ENCODE data around the gene PLA2G4D.
"Not testable (repeated sequence)": the region's sequence is repeated elsewhere in the genome, so short reads cannot be mapped to it uniquely, and the experiment has no call there.

PLA2G4D gene

DNA sequence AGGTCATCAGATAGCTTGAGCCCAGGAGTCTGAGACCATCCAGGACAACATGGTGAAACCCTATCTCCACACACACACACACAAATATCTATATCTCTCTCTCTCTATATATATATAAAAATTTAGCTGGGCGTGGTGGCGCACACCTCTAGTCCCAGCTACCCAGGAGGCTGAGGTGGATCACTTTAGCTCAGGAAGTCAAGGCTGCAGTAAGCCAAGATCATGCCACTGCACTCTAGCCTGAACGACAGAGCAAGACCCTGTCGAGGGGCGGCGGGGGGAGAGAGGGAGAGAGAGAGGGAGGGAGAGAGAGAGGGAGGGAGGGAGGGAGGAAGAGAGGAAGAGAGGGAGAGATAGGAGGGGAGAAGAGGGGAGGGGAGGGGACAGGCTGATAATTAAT, 34.1 kb upstream of the PLA2G4D start:
- DNase-seq (ENCODE audit: low read depth) = no peak

DNA sequence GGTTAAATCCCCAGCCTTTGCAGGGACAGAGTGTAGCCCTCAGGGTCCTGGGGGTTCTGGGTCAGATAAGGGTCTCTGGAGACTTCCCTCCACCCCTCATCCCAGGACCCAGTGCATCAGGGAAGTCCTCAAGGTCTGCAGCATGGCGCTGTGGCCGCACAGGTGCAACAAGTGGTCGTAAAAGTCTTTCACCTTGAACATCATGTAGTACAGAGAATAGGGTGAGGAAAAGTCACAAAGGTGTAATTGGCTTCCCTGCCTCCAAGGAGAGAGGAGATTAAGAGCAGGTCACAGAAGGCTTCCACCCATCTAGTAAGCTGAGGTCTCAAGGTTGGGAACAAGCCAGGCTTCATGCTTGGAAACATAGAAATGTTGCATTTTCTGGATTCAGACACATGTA, 29.2 kb upstream of the PLA2G4D start:
- no peak for DNase-seq (ENCODE audit: low read depth)

DNA sequence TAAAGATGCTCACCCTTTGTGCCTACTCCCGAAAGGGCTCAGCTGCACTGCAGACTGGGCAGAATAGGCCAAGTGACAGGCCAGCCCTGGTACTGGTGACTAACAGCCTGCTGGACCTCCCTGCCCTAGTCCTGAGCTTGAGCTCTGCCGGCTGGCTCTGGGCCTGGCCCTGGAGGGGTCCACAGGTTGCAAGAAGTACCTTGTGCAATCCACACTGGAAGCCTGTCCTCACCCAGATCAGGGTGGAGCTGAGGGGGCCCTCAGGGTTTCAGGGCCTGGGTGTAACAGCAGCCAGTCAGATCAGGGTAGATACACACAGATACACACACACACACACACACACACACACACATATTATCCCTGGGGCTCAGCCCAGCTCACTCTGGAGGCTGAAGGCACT, 27.3 kb upstream of the PLA2G4D start:
- no peak for DNase-seq (ENCODE audit: low read depth)

- DNase-seq (ENCODE audit: low read depth) = no peak
Measured at GRCh38 chr15:42121021-42121420, 26.7 kb upstream of the PLA2G4D start.

- DNase-seq (ENCODE audit: low read depth) = no peak
Measured at GRCh38 chr15:42120285-42120684, 25.9 kb upstream of the PLA2G4D start.

DNA sequence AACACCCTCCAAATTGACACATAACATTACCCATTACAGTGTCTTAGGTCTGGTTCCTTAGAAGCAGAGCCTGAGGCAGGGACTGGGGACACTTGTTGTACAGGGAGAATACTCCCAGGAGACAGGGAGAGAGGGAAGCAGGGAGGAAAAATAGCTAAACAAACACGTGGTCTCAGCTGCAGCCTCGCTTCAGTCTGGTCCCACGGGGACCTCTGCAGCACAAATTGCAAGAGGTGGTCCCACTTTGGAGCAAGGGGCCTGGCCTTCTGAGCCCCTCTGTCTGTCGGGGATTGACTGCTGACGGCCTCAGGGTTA, 25.0 kb upstream of the PLA2G4D start:
- DNase-seq (ENCODE audit: low read depth) = no peak

DNA sequence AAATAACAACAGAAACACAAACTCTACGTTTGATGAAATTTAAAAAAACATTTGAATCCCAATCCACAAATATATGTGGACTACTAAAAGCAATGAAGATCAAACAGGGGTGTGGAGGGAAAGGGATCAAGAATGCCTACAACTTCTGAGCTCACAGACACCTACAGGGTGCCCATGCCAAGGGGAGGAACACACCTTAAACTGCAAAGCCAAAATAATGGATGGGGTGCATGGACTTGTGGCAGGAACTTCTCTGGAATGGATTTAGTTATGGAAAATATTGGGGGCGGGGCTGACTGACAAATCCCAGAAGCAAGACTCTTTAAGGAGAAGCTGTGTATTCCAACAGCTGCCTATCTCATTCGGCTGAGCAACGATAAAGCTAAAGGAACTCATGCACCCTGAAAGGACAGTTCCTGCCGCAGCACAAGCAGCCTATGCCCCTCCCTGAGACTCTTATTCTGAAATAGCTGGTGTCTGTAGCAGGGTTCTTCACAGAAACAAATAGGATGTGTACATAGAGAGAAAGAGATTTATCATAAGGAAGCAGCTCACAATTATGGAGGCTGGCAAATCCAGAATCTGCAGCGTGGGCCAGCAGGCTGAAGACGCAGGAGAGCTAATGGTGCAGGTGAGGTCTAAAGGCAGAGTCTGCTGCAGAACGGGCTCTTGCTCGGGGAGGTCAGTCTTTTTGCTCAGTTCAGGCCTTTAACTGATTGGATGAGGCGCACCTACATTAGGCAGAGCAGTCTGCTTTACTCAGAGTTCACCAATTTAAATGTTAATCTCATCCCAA, 24.5 kb upstream of the PLA2G4D start:
- DNase-seq (ENCODE audit: low read depth) = no peak

DNA sequence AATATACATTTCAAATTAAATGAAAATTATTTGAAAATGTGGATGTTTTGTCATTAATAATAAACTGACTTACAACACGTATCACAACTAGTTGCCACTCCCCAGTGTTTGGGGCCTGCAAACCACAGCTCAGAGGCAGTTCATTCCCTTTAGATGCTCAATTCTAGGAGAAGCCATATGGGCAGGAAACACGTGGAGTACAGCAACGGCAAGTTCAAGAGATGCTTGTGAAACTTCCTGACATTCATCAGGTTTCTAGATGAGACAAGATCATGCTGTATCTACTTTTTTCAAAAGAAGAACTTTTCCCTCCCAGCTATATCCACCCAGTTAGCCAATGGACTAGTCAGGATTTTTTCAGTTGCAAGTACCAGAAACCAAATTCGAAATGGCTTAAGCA, 17.6 kb upstream of the PLA2G4D start:
- no peak for DNase-seq (ENCODE audit: low read depth)

GRCh38 chr15:42110367-42110766, 16.0 kb upstream of the PLA2G4D start:
- no peak for DNase-seq (ENCODE audit: low read depth)

DNA sequence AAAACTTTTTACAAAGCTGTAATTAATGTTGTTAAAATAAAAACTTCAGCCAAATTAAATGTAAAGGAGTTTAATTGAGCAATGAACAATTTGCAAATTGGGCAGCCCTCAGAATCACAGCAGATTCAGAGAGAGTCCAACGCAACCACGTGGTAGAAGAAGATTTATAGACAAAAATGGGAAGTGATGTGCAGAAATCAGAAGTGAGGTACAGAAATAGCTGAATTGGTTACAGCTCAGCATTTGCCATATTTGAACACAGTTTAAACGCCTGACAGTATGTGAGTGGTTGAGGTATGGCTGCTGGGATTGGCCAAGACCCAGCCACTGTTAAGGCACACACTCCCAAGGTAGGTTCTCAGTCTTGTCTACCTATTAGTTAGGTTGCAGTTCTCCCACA, 14.4 kb upstream of the PLA2G4D start:
- no peak for DNase-seq (ENCODE audit: low read depth)

- no peak for DNase-seq (ENCODE audit: low read depth)
Measured at GRCh38 chr15:42108189-42108588, 13.8 kb upstream of the PLA2G4D start.

DNA sequence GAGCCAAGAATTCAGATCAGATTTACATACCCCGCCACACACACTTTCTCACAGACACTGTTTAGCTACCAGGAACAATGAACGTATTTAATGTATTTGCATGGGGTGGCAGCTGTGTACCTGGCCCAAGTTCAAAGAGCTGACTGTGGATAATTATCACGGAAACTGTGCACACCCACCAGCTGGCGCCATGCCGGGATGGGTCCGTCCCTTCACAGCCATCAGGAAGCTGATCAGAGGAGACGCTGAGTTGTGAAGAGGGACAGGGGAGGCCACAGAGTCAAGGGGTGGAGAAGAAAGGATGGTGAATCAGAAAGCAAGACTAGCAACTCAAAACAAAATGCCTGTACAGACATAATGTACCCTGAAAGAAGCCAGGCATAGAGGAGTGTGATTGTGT, 13.1 kb upstream of the PLA2G4D start:
- no peak for DNase-seq (ENCODE audit: low read depth)

- DNase-seq (ENCODE audit: low read depth) = no peak
Measured at GRCh38 chr15:42106288-42106687, 11.9 kb upstream of the PLA2G4D start.

- DNase-seq (ENCODE audit: low read depth) = no peak
Measured at GRCh38 chr15:42104095-42104891, 9.9 kb upstream of the PLA2G4D start.

- DNase-seq (ENCODE audit: low read depth) = no peak
Measured at GRCh38 chr15:42102646-42103235, 8.4 kb upstream of the PLA2G4D start.

GRCh38 chr15:42101861-42102260, 7.5 kb upstream of the PLA2G4D start:
- DNase-seq (ENCODE audit: low read depth) = no peak

- no peak for DNase-seq (ENCODE audit: low read depth)
Measured at GRCh38 chr15:42100021-42100800, 5.8 kb upstream of the PLA2G4D start.

DNA sequence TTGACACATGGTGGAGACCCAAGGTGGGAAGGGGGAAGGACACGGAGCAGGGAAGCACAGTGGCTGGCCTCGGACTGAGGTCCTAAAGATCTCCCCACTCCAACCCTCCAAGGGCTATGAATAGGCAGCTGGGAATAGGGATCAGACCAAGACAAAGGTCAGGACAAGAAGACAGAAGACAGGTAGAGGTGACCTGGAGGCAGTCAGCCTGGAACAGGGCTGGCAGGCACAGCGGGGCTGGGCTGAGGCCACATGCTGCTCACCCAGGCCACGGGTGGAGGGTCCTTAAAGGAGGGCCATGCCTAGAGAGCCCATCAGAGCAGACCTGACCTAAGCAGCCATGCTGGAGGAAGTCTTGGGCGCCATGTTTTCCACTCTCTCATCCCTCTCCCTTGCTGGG, 2.7 kb upstream of the PLA2G4D start:
- DNase-seq (ENCODE audit: low read depth) = no peak

GRCh38 chr15:42093966-42094365, 396 bp downstream of the PLA2G4D start:
- no peak for DNase-seq (ENCODE audit: low read depth)

DNA sequence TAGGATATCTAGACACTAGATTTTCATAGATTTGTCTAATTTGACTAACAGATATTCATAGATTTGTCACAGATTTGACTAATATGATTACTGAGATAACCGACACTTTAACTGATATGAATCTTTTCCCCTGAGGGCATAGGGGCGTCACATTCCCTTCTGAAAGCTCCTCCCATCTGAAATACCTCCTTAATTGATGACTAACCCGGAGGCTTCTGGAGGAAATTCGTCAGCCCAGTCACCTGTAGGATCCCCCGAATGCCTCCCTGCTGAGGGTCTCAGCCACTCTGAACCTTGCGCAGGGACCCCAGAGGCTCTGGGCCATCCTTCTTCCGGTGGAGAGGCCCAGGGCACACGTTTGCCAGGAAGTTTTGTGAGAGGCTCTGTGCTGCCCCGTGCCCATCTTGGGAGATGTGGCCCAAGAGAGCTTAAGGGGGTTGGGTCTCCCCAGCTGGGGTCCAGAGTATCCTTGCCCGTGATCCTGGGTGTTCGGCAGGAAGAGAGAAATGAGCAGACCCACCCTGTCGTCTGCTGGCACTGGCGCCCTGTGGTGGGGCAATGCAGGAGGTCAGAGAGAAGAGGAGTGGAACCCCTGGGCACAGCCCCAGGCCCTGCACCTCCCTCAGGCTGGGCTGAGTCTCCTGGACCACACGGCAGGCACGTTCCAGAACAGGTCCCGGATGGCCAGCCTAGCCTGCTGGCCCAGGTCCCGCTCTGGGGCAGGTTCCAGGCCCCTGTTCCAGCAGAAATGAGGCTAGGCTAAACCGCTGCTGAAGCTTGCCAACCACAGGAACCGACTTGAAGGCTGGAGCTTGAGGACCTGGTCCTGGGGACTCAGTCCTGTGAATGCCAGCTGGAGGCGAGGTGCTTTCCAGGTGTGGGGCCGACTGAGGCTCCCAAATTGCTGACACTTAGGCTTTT, 1.7 kb downstream of the PLA2G4D start:
- no peak for DNase-seq (ENCODE audit: low read depth)

DNA sequence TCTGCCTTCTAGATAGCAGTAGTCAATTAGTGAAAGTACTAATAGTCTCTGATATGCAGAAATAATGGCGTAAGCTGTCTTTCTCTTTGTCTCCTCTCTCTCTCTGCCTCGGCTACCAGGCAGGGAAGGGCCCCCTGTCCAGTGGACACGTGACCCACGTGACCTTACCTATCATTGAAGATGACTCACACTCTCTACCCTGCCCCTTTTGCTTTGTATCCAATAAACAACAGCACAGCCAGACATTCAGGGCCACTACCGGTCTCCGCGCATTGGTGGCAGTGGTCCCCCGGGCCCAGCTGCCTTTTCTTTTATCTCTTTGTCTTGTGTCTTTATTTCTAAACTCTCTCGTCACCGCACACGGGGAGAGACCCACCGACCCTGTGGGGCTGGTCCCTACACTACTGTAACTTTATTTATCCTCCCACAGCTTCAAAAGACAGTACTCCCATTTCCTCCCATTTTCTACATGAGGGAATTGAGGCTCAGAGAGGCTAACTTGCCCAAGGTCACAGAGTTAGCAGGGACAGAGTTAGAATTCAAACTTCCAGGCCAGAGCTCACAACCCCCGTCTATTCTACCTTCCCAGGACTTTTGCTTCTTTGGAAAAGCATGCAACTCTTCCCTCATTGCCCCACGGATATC, 2.5 kb downstream of the PLA2G4D start:
- not testable (repeated sequence) for DNase-seq (ENCODE audit: low read depth)
